A673 (cell line): Measurements from ENCODE around the gene PSMB3. TPM values are rescaled to one million over a fixed set of nuclear protein-coding genes. Genes with fewer than 3 reads are reported as not detected.
"Not testable (repeated sequence)": the region's sequence is repeated elsewhere in the genome, so short reads cannot be mapped to it uniquely, and the experiment has no call there.

ENCODE experiments used
- BruUV-seq: library from RNA; stranded (reverse); fragments of 400-500 nt; replicated peaks from 2 replicates; lab custom pipeline; 2021; lab: Mats Ljungman, UMichigan
- CTCF ChIA-PET: fragments of 300-600 bp; sonication (Branson Sonifier 250); formaldehyde crosslinking; loops from one replicate; lab custom pipeline; 2022; ENCODE audit warnings: antibody characterized with exemption; lab: Charles Lee
- POLR2A ChIA-PET: fragments of 300-600 bp; sonication (Branson Sonifier 250); formaldehyde crosslinking; loops from one replicate; lab custom pipeline; 2022; ENCODE audit warnings: antibody characterized with exemption; ENCODE audit not compliant: low non-redundant PET; lab: Charles Lee
- DNase-seq: peaks from one replicate; pipeline ENCODE4 v3.0.0-alpha.2; 2015; ENCODE audit warnings: low spot score
- H3K27ac ChIP-seq: fragments of 200-600 bp; sonication (generic); 2 replicates; pipeline ENCODE4 v1.5.1; 2016; ENCODE audit warnings: mixed run types, low read depth, mild to moderate bottlenecking, mixed read lengths, antibody characterized with exemption, low read length; ENCODE audit not compliant: poor library complexity, severe bottlenecking
- H3K27me3 ChIP-seq: fragments of 200-600 bp; sonication (generic); replicated peaks from 2 replicates; pipeline ENCODE4 v1.6.1; 2017; ENCODE audit warnings: mixed run types, low read depth, mild to moderate bottlenecking, mixed read lengths, antibody characterized with exemption, low read length; ENCODE audit not compliant: insufficient read depth, poor library complexity
- H3K36me3 ChIP-seq: fragments of 200-600 bp; sonication (generic); 2 replicates; pipeline ENCODE4 v1.6.1; 2016; ENCODE audit warnings: mixed run types, mild to moderate bottlenecking, mixed read lengths, antibody characterized with exemption, low read length; ENCODE audit not compliant: insufficient read depth, poor library complexity, severe bottlenecking
- H3K4me1 ChIP-seq: fragments of 200-600 bp; sonication (generic); 2 replicates; pipeline ENCODE4 v1.6.1; 2017; ENCODE audit warnings: mixed run types, mild to moderate bottlenecking, mixed read lengths, antibody characterized with exemption, low read length; ENCODE audit not compliant: insufficient read depth, poor library complexity, severe bottlenecking
- H3K4me3 ChIP-seq: fragments of 200-600 bp; sonication (generic); 2 replicates; pipeline ENCODE4 v1.5.1; 2016; ENCODE audit warnings: low read depth, mixed run types, mild to moderate bottlenecking, mixed read lengths, low read length; ENCODE audit not compliant: poor library complexity, severe bottlenecking
- H3K9me3 ChIP-seq: fragments of 200-600 bp; sonication (generic); 2 replicates; pipeline ENCODE4 v1.6.1; 2016; ENCODE audit warnings: mixed run types, low read depth, mild to moderate bottlenecking, mixed read lengths, antibody characterized with exemption, low read length; ENCODE audit not compliant: poor library complexity, severe bottlenecking
- EZH2 ChIP-seq: fragments of 200-600 bp; sonication (generic); IDR thresholded peaks from 2 replicates; pipeline ENCODE4 v1.6.1; 2017; ENCODE audit warnings: borderline replicate concordance, low read depth, mild to moderate bottlenecking, mixed read lengths, antibody characterized with exemption, low read length; ENCODE audit not compliant: poor library complexity, severe bottlenecking
- intact Hi-C: fragments of 100-400 bp; cut with micrococcal nuclease; formaldehyde crosslinking; loops from one replicate; pipeline ENCODE4 v1.10.0; 2022; ENCODE audit not compliant: unreplicated experiment
- total RNA-seq: library from RNA; stranded (reverse); gene quantifications from 2 replicates; pipeline ENCODE4 v1.2.3, GENCODE V29; 2021
- TF ChIP-seq, protein P1 (sequence below): fragments of 300-800, 200-600 bp; sonication (generic); conservative IDR thresholded peaks from 2 replicates; pipeline ENCODE4 v1.5.1; 2017; ENCODE audit warnings: low read depth, mild to moderate bottlenecking, antibody characterized with exemption, low read length, moderate library complexity, mixed read lengths

Gene PSMB3
- total RNA-seq, 1 experiment from 2014 or later = 217 TPM

- Histone ChIP-seq H3K4me1 (no peaks in the 10 kb centered on the region), H3K27me3 (no peaks in the 10 kb centered on the region), H3K9me3 (no peaks in the 10 kb centered on the region), H3K27ac (no peak overlapping the region), H3K4me3 (no peak overlapping the region), H3K36me3 (no peaks in the 10 kb centered on the region)
- intact Hi-C loops = no loop called here
- BruUV-seq = no TSS peak
- TF ChIP-seq, protein P1, sequence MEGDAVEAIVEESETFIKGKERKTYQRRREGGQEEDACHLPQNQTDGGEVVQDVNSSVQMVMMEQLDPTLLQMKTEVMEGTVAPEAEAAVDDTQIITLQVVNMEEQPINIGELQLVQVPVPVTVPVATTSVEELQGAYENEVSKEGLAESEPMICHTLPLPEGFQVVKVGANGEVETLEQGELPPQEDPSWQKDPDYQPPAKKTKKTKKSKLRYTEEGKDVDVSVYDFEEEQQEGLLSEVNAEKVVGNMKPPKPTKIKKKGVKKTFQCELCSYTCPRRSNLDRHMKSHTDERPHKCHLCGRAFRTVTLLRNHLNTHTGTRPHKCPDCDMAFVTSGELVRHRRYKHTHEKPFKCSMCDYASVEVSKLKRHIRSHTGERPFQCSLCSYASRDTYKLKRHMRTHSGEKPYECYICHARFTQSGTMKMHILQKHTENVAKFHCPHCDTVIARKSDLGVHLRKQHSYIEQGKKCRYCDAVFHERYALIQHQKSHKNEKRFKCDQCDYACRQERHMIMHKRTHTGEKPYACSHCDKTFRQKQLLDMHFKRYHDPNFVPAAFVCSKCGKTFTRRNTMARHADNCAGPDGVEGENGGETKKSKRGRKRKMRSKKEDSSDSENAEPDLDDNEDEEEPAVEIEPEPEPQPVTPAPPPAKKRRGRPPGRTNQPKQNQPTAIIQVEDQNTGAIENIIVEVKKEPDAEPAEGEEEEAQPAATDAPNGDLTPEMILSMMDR = no peak
- TF ChIP-seq EZH2 = no peak
- CTCF ChIA-PET = no interaction called here
- no peak for DNase-seq
- POLR2A ChIA-PET = no interaction called here
Observed at GRCh38 chr17:38725066-38725465, 27.5 kb upstream of the PSMB3 start.

DNA sequence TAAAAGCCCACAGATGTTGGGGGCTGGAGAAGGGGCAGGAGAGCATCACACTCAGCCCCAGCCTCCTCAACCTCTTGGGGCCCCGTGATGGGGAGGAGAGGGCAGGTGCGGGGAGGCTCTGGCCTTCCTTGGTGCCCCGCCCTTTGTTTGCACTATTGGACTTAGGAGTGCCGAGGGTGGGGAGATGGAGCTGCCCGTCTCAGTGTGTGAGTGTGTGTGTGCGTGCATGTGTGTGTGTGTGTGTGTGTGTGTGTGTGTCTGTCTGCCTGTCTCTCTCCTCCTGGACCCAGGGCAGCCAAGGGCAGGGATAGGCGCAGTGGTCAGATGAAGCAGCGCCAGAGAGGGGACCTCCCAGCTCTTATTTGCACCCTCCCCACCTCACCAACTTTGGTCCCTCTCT lies 26.4 kb upstream of the PSMB3 start:
- POLR2A ChIA-PET, DNase-seq, intact Hi-C loops, H3K27me3 ChIP-seq, BruUV-seq, H3K9me3 ChIP-seq, H3K4me1 ChIP-seq, H3K4me3 ChIP-seq, CTCF ChIA-PET, H3K36me3 ChIP-seq, H3K27ac ChIP-seq: not testable (repeated sequence)

GRCh38 chr17:38727736-38728135 lies 24.8 kb upstream of the PSMB3 start:
- TF ChIP-seq, protein P1 = no peak
- no peak for TF ChIP-seq EZH2
- Histone ChIP-seq H3K27ac (no peak overlapping the region), H3K9me3 (no peaks in the 10 kb centered on the region), H3K36me3 (no peaks in the 10 kb centered on the region), H3K27me3 (no peaks in the 10 kb centered on the region), H3K4me3 (no peak overlapping the region), H3K4me1 (no peaks in the 10 kb centered on the region)
- intact Hi-C loops = no loop called here
- BruUV-seq = TSS peak; percentile 12
- ChIA-PET CTCF (no interaction called here), POLR2A (no interaction called here)
- no peak for DNase-seq

DNA sequence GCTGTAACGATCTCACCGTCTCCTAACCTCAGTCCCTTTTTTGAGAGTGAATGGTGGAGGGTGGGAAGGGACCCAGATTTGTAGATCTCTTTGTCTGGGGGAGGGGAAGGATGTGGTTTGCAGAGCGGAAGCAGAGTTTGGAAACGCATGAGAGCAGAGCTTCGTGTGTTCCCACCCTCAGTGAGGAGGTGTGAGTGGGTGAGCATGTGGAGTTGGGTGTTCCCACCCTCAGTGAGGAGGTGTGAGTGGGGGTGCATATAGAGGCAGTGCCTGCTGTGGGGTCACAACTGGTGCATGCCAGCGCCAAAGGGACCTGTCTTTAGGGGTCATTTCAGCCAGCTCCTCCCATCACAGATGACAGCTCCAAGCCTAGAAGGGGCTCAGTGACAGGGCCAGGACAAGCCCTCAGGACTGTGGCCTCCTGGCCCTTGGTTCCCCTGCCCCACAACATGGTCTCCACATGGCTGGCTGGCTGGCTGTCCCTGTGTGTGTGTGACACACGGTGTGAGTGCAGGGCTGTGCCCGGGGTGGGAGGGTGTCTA lies 24.2 kb upstream of the PSMB3 start:
- H3K4me1 ChIP-seq = no peaks in the 10 kb centered on the region
- no TSS peak for BruUV-seq
- CTCF ChIA-PET = no interaction called here
- H3K36me3 ChIP-seq = no peaks in the 10 kb centered on the region
- POLR2A ChIA-PET = no interaction called here
- intact Hi-C loops = no loop called here
- no peak overlapping the region for H3K27ac ChIP-seq
- no peak for DNase-seq
- no peak overlapping the region for H3K4me3 ChIP-seq
- TF ChIP-seq, protein P1 = no peak
- TF ChIP-seq EZH2 = no peak
- no peaks in the 10 kb centered on the region for H3K9me3 ChIP-seq
- H3K27me3 ChIP-seq = no peaks in the 10 kb centered on the region
